Nephron (organoid): ENCODE measurements around the gene XPR1.
"Not testable (repeated sequence)": the region's sequence is repeated elsewhere in the genome, so short reads cannot be mapped to it uniquely, and the experiment has no call there.

Experiments used
- H3K27ac Mint-ChIP-seq, 3 experiments: 2 replicates each; pipeline ENCODE4 v1.8.0; 2020; ENCODE audit warnings: mixed read lengths in 3 of 3, mild to moderate bottlenecking in 2 of 3, moderate library complexity in 1 of 3
- H3K27me3 Mint-ChIP-seq: 2 replicates; pipeline ENCODE4 v1.8.0; 2021; ENCODE audit warnings: low read depth, mild to moderate bottlenecking, moderate library complexity, mixed read lengths
- H3K36me3 Mint-ChIP-seq: 2 replicates; pipeline ENCODE4 v1.8.0; 2020; ENCODE audit warnings: low read depth, mixed read lengths
- H3K4me1 Mint-ChIP-seq: 2 replicates; pipeline ENCODE4 v1.8.0; 2020; ENCODE audit warnings: mixed read lengths
- H3K4me3 Mint-ChIP-seq, 3 experiments: 2 replicates each; pipeline ENCODE4 v1.8.0; 2020; ENCODE audit warnings: mild to moderate bottlenecking in 3 of 3, mixed read lengths in 3 of 3, moderate library complexity in 2 of 3
- H3K9me3 Mint-ChIP-seq: 2 replicates; pipeline ENCODE4 v1.8.0; 2020; ENCODE audit warnings: mixed read lengths
- CTCF ChIP-seq, 3 experiments: fragments of 200-600 bp; sonication (generic); IDR thresholded peaks; one replicate each; pipeline ENCODE4 v1.5.0; 2021; ENCODE audit warnings: antibody characterized with exemption in 3 of 3; ENCODE audit not compliant: unreplicated experiment in 3 of 3

Gene XPR1

GRCh38 chr1:180815188-180815587 is 183.4 kb downstream of the XPR1 start:
- Mint-ChIP-seq H3K9me3 (no peaks in the 10 kb centered on the region), H3K4me3 (peak overlapping the region in 1 of 3 experiments; percentile 21), H3K4me1 (peaks cover 10% of the 10 kb centered on the region), H3K36me3 (peaks cover 18% of the 10 kb centered on the region), H3K27me3 (no peaks in the 10 kb centered on the region), H3K27ac (no peak overlapping the region)
- no peak for TF ChIP-seq CTCF (IDR thresholded peaks at IDR 0.05; ENCODE audit: unreplicated experiment in 3 of 3)

- Mint-ChIP-seq H3K27me3 (no peaks in the 10 kb centered on the region), H3K4me1 (peaks cover 10% of the 10 kb centered on the region), H3K27ac (no peak overlapping the region), H3K4me3 (no peak overlapping the region), H3K9me3 (peaks cover 3% of the 10 kb centered on the region), H3K36me3 (peaks cover 27% of the 10 kb centered on the region)
- no peak for TF ChIP-seq CTCF (IDR thresholded peaks at IDR 0.05; ENCODE audit: unreplicated experiment in 3 of 3)
Observed at GRCh38 chr1:180816132-180816531, 184.3 kb downstream of the XPR1 start.

- H3K36me3 Mint-ChIP-seq = peaks cover 19% of the 10 kb centered on the region
- no peak for TF ChIP-seq CTCF (IDR thresholded peaks at IDR 0.05; ENCODE audit: unreplicated experiment in 3 of 3)
- H3K27me3 Mint-ChIP-seq = no peaks in the 10 kb centered on the region
- H3K4me3 Mint-ChIP-seq = no peak overlapping the region
- H3K27ac Mint-ChIP-seq = no peak overlapping the region
- H3K9me3 Mint-ChIP-seq = peaks cover 6% of the 10 kb centered on the region
- H3K4me1 Mint-ChIP-seq = no peaks in the 10 kb centered on the region
Observed at GRCh38 chr1:180821970-180822369, 190.1 kb downstream of the XPR1 start.

- H3K4me1 Mint-ChIP-seq, H3K27ac Mint-ChIP-seq, H3K27me3 Mint-ChIP-seq, H3K4me3 Mint-ChIP-seq: not testable (repeated sequence)
- Mint-ChIP-seq H3K36me3 (peaks cover 60% of the 10 kb centered on the region), H3K9me3 (peaks cover 17% of the 10 kb centered on the region)
Observed at GRCh38 chr1:180831507-180831906, 199.7 kb downstream of the XPR1 start.

- Mint-ChIP-seq H3K9me3 (peaks cover 19% of the 10 kb centered on the region), H3K36me3 (peaks cover 71% of the 10 kb centered on the region)
- H3K27me3 Mint-ChIP-seq, H3K27ac Mint-ChIP-seq, H3K4me3 Mint-ChIP-seq, H3K4me1 Mint-ChIP-seq: not testable (repeated sequence)
Observed at GRCh38 chr1:180833180-180833579, 201.4 kb downstream of the XPR1 start.

GRCh38 chr1:180836449-180836848 is 204.6 kb downstream of the XPR1 start:
- peaks cover 65% of the 10 kb centered on the region for H3K36me3 Mint-ChIP-seq
- H3K4me1 Mint-ChIP-seq = no peaks in the 10 kb centered on the region
- H3K27ac Mint-ChIP-seq = peak overlapping the region in 1 of 3 experiments; percentile 48
- peaks cover 20% of the 10 kb centered on the region for H3K9me3 Mint-ChIP-seq
- H3K4me3 Mint-ChIP-seq = no peak overlapping the region
- no peak for TF ChIP-seq CTCF (IDR thresholded peaks at IDR 0.05; ENCODE audit: unreplicated experiment in 3 of 3)
- H3K27me3 Mint-ChIP-seq = no peaks in the 10 kb centered on the region

- Mint-ChIP-seq H3K36me3 (peaks cover 59% of the 10 kb centered on the region), H3K27ac (peak overlapping the region in 1 of 3 experiments; percentile 48), H3K27me3 (no peaks in the 10 kb centered on the region), H3K9me3 (peaks cover 20% of the 10 kb centered on the region), H3K4me3 (no peak overlapping the region), H3K4me1 (peaks cover 2% of the 10 kb centered on the region)
- TF ChIP-seq CTCF (IDR thresholded peaks at IDR 0.05; ENCODE audit: unreplicated experiment in 3 of 3) = no peak
Observed at GRCh38 chr1:180837020-180837419, 205.2 kb downstream of the XPR1 start.
